ENCODE measurements around the gene KDM4C. TPM values are rescaled to one million over a fixed set of nuclear protein-coding genes. Genes with fewer than 3 reads are reported as not detected.

KDM4C gene
- total RNA-seq, 1 donor from 2014 or later = 18.2 TPM

GRCh38 chr9:7210854-7211637 is 453.3 kb downstream of the KDM4C start:
- peaks cover 13% of the 10 kb centered on the region for H3K27me3 Mint-ChIP-seq (ENCODE audit: low read depth, unreplicated experiment)
- H3K79me2 ChIP-seq (ENCODE audit: insufficient read depth, low read length) = no peaks in the 10 kb centered on the region
- no peaks in the 10 kb centered on the region for H3K36me3 Mint-ChIP-seq (ENCODE audit: low read depth, unreplicated experiment)

GRCh38 chr9:7211657-7212056 is 453.9 kb downstream of the KDM4C start:
- H3K27me3 ChIP-seq (ENCODE audit: insufficient read depth, low read length) = no peaks in the 10 kb centered on the region
- H3K4me3 ChIP-seq (ENCODE audit: insufficient read depth, low read depth, low read length) = no peak overlapping the region
- Mint-ChIP-seq H3K27ac (ENCODE audit: unreplicated experiment) (no peak overlapping the region), H3K4me3 (ENCODE audit: unreplicated experiment) (no peak overlapping the region), H3K36me3 (ENCODE audit: low read depth, unreplicated experiment) (no peaks in the 10 kb centered on the region), H3K9me3 (ENCODE audit: unreplicated experiment) (peaks cover 3% of the 10 kb centered on the region), H3K4me1 (ENCODE audit: low read depth, unreplicated experiment) (peaks cover 7% of the 10 kb centered on the region), H3K27me3 (ENCODE audit: low read depth, unreplicated experiment) (peaks cover 13% of the 10 kb centered on the region)
- TF ChIP-seq CTCF (IDR thresholded peaks at IDR 0.05; ENCODE audit: insufficient read depth, low read depth, low read length) (no peak), EZH2 (IDR thresholded peaks at IDR 0.05; ENCODE audit: insufficient read depth, low read length) (no peak)
- H2AFZ ChIP-seq (ENCODE audit: low read depth, low read length) = no peak overlapping the region
- H3K27ac ChIP-seq (ENCODE audit: low read depth, low read length) = no peak overlapping the region
- no peaks in the 10 kb centered on the region for H3K36me3 ChIP-seq (ENCODE audit: insufficient read depth, low read length)
- no peaks in the 10 kb centered on the region for H3K9me3 ChIP-seq (ENCODE audit: insufficient read depth, low read depth, low read length)
- H3K9ac ChIP-seq (ENCODE audit: low read length) = no peak overlapping the region
- FAIRE-seq (no peak), DNase-seq (ENCODE audit: low read depth) (no peak)
- peaks cover 2% of the 10 kb centered on the region for H3K4me1 ChIP-seq (ENCODE audit: insufficient read depth, low read length)
- H3K4me2 ChIP-seq (ENCODE audit: low read length) = peak overlapping the region; percentile 62
- no peaks in the 10 kb centered on the region for H4K20me1 ChIP-seq (ENCODE audit: insufficient read depth, low read length)
- H3K79me2 ChIP-seq (ENCODE audit: insufficient read depth, low read length) = no peaks in the 10 kb centered on the region

More at GRCh38 chr9:7210854-7211637, 453.3 kb downstream of the KDM4C start:
- no peak overlapping the region for H3K9ac ChIP-seq (ENCODE audit: low read length)
- no peak overlapping the region for H3K4me2 ChIP-seq (ENCODE audit: low read length)
- no peak for FAIRE-seq
- H3K9me3 ChIP-seq (ENCODE audit: insufficient read depth, low read depth, low read length) = no peaks in the 10 kb centered on the region
- H3K4me1 ChIP-seq (ENCODE audit: insufficient read depth, low read length) = peaks cover 2% of the 10 kb centered on the region
- Mint-ChIP-seq H3K27ac (ENCODE audit: unreplicated experiment) (no peak overlapping the region), H3K4me3 (ENCODE audit: unreplicated experiment) (no peak overlapping the region), H3K9me3 (ENCODE audit: unreplicated experiment) (peaks cover 3% of the 10 kb centered on the region), H3K4me1 (ENCODE audit: low read depth, unreplicated experiment) (peaks cover 7% of the 10 kb centered on the region)
- no peaks in the 10 kb centered on the region for H3K27me3 ChIP-seq (ENCODE audit: insufficient read depth, low read length)
- TF ChIP-seq CTCF (IDR thresholded peaks at IDR 0.05; ENCODE audit: insufficient read depth, low read depth, low read length) = no peak
- TF ChIP-seq EZH2 (IDR thresholded peaks at IDR 0.05; ENCODE audit: insufficient read depth, low read length) = no peak
- no peak overlapping the region for H3K27ac ChIP-seq (ENCODE audit: low read depth, low read length)
- H3K4me3 ChIP-seq (ENCODE audit: insufficient read depth, low read depth, low read length) = no peak overlapping the region
- no peaks in the 10 kb centered on the region for H3K36me3 ChIP-seq (ENCODE audit: insufficient read depth, low read length)
- no peak for DNase-seq (ENCODE audit: low read depth)
- no peaks in the 10 kb centered on the region for H4K20me1 ChIP-seq (ENCODE audit: insufficient read depth, low read length)
- no peak overlapping the region for H2AFZ ChIP-seq (ENCODE audit: low read depth, low read length)

- FAIRE-seq (no peak), DNase-seq (ENCODE audit: low read depth) (peak; percentile 12)
- H3K9me3 ChIP-seq (ENCODE audit: insufficient read depth, low read depth, low read length) = no peaks in the 10 kb centered on the region
- peaks cover 2% of the 10 kb centered on the region for H3K4me1 ChIP-seq (ENCODE audit: insufficient read depth, low read length)
- H3K27me3 ChIP-seq (ENCODE audit: insufficient read depth, low read length) = no peaks in the 10 kb centered on the region
- H3K36me3 Mint-ChIP-seq (ENCODE audit: low read depth, unreplicated experiment) = no peaks in the 10 kb centered on the region
- peaks cover 13% of the 10 kb centered on the region for H3K27me3 Mint-ChIP-seq (ENCODE audit: low read depth, unreplicated experiment)
- H2AFZ ChIP-seq (ENCODE audit: low read depth, low read length) = no peak overlapping the region
- peaks cover 3% of the 10 kb centered on the region for H3K9me3 Mint-ChIP-seq (ENCODE audit: unreplicated experiment)
- no peak overlapping the region for H3K27ac Mint-ChIP-seq (ENCODE audit: unreplicated experiment)
- H3K27ac ChIP-seq (ENCODE audit: low read depth, low read length) = no peak overlapping the region
- peaks cover 7% of the 10 kb centered on the region for H3K4me1 Mint-ChIP-seq (ENCODE audit: low read depth, unreplicated experiment)
- peak overlapping the region; percentile 22 for H3K4me3 Mint-ChIP-seq (ENCODE audit: unreplicated experiment)
- no peak overlapping the region for H3K9ac ChIP-seq (ENCODE audit: low read length)
- no peaks in the 10 kb centered on the region for H4K20me1 ChIP-seq (ENCODE audit: insufficient read depth, low read length)
- H3K4me3 ChIP-seq (ENCODE audit: insufficient read depth, low read depth, low read length) = no peak overlapping the region
- TF ChIP-seq CTCF (IDR thresholded peaks at IDR 0.05; ENCODE audit: insufficient read depth, low read depth, low read length) = no peak
- no peak for TF ChIP-seq EZH2 (IDR thresholded peaks at IDR 0.05; ENCODE audit: insufficient read depth, low read length)
- H3K36me3 ChIP-seq (ENCODE audit: insufficient read depth, low read length) = no peaks in the 10 kb centered on the region
- H3K79me2 ChIP-seq (ENCODE audit: insufficient read depth, low read length) = no peaks in the 10 kb centered on the region
- peak overlapping the region; percentile 62 for H3K4me2 ChIP-seq (ENCODE audit: low read length)
Measured at GRCh38 chr9:7212101-7212500, 454.3 kb downstream of the KDM4C start.
